ENCODE results near the gene NANOS2.

The NANOS2 gene

GRCh38 chr19:45901912-45902650 lies 12.5 kb downstream of the NANOS2 start, which contains the start of gene MYPOP:
Gene MYPOP (minus strand): TSS chr19:45902613. CDS start chr19:45901773, 840 bp downstream.
- Histone ChIP-seq H3K79me1 (replicated peaks; ENCODE audit: low read length, poor library complexity, severe bottlenecking) (peaks cover 18% of the 10 kb centered on the region), H2AK5ac (ENCODE audit: low read length, severe bottlenecking) (no peak within 1 kb of the TSS), H3K23ac (ENCODE audit: low read length in 2 of 2) (peak within 1 kb of the TSS; percentile 26 to 37), H2BK12ac (ENCODE audit: low read length in 2 of 2) (peak within 1 kb of the TSS in 1 of 2 experiments; percentile 19), H3K27me3 (ENCODE audit: control insufficient read depth in 1 of 2, insufficient read depth in 1 of 2, low read length in 2 of 2) (no peaks in the 10 kb centered on the region), H2AFZ (ENCODE audit: low read depth, low read length) (peak within 1 kb of the TSS; percentile 86), H3K4ac (ENCODE audit: low read depth in 1 of 2, low read length in 2 of 2) (peak within 1 kb of the TSS in 1 of 2 experiments; percentile 67), H3K4me3 (ENCODE audit: insufficient read depth in 1 of 2, low read depth in 1 of 2, low read length in 2 of 2) (peak within 1 kb of the TSS; percentile 74 to 93), H3K4me2 (ENCODE audit: low read length, poor library complexity, severe bottlenecking) (peak within 1 kb of the TSS; percentile 94), H3K9me3 (ENCODE audit: control insufficient read depth, low read length) (no peaks in the 10 kb centered on the region), H3K14ac (ENCODE audit: low read length in 2 of 2) (peak within 1 kb of the TSS in 1 of 2 experiments; percentile 35), H4K91ac (ENCODE audit: low read length) (peak within 1 kb of the TSS; percentile 34), H4K8ac (ENCODE audit: low read length) (peak within 1 kb of the TSS; percentile 81), H3K36me3 (ENCODE audit: control insufficient read depth in 1 of 2, insufficient read depth in 2 of 2, low read depth in 1 of 2, low read length in 2 of 2) (peaks cover 22 to 32% of the 10 kb centered on the region in 2 experiments), H3K9ac (ENCODE audit: low read length) (peak within 1 kb of the TSS; percentile 88), H3K27ac (ENCODE audit: low read length, poor library complexity, severe bottlenecking) (peak within 1 kb of the TSS; percentile 77), H3K4me1 (ENCODE audit: control insufficient read depth, insufficient read depth, low read depth, low read length) (peaks cover 14% of the 10 kb centered on the region), H3K18ac (ENCODE audit: low read depth in 1 of 2, low read length in 2 of 2) (peak within 1 kb of the TSS; percentile 81 to 94), H2BK120ac (ENCODE audit: low read depth, low read length) (peak within 1 kb of the TSS; percentile 43), H2BK5ac (ENCODE audit: low read depth, low read length, poor library complexity, severe bottlenecking) (no peak within 1 kb of the TSS), H2BK15ac (ENCODE audit: low read depth, poor library complexity, severe bottlenecking) (peak within 1 kb of the TSS; percentile 49)
- under 1% methylated on average over 36 of the region's 47 CpGs for WGBS
- peak; percentile 32 for DNase-seq

GRCh38 chr19:45901432-45901911 lies 13.1 kb downstream of the NANOS2 start:
- H3K4me2 ChIP-seq (ENCODE audit: low read length, poor library complexity, severe bottlenecking) = peak overlapping the region; percentile 85
- H3K23ac ChIP-seq (ENCODE audit: low read length in 2 of 2) = peak overlapping the region in 1 of 2 experiments; percentile 2
- no peaks in the 10 kb centered on the region for H3K27me3 ChIP-seq (ENCODE audit: control insufficient read depth in 1 of 2, insufficient read depth in 1 of 2, low read length in 2 of 2)
- peak; percentile 81 for DNase-seq
- 4% methylated on average over 64 of the region's 69 CpGs for WGBS
- H2BK120ac ChIP-seq (ENCODE audit: low read depth, low read length) = no peak overlapping the region
- peak overlapping the region; percentile 64 for H4K8ac ChIP-seq (ENCODE audit: low read length)
- H3K36me3 ChIP-seq (ENCODE audit: control insufficient read depth in 1 of 2, insufficient read depth in 2 of 2, low read depth in 1 of 2, low read length in 2 of 2) = peaks cover 26 to 34% of the 10 kb centered on the region in 2 experiments
- H4K91ac ChIP-seq (ENCODE audit: low read length) = no peak overlapping the region
- H3K79me1 ChIP-seq (replicated peaks; ENCODE audit: low read length, poor library complexity, severe bottlenecking) = peaks cover 18% of the 10 kb centered on the region
- no peak overlapping the region for H2BK5ac ChIP-seq (ENCODE audit: low read depth, low read length, poor library complexity, severe bottlenecking)
- H3K27ac ChIP-seq (ENCODE audit: low read length, poor library complexity, severe bottlenecking) = no peak overlapping the region
- no peak overlapping the region for H2AFZ ChIP-seq (ENCODE audit: low read depth, low read length)
- no peak overlapping the region for H2AK5ac ChIP-seq (ENCODE audit: low read length, severe bottlenecking)
- H3K9me3 ChIP-seq (ENCODE audit: control insufficient read depth, low read length) = no peaks in the 10 kb centered on the region
- H2BK12ac ChIP-seq (ENCODE audit: low read length in 2 of 2) = no peak overlapping the region
- H3K18ac ChIP-seq (ENCODE audit: low read depth in 1 of 2, low read length in 2 of 2) = no peak overlapping the region
- peak overlapping the region in 1 of 2 experiments; percentile 35 for H3K14ac ChIP-seq (ENCODE audit: low read length in 2 of 2)
- H2BK15ac ChIP-seq (ENCODE audit: low read depth, poor library complexity, severe bottlenecking) = no peak overlapping the region
- H3K4ac ChIP-seq (ENCODE audit: low read depth in 1 of 2, low read length in 2 of 2) = no peak overlapping the region
- peaks cover 14% of the 10 kb centered on the region for H3K4me1 ChIP-seq (ENCODE audit: control insufficient read depth, insufficient read depth, low read depth, low read length)
- H3K9ac ChIP-seq (ENCODE audit: low read length) = peak overlapping the region; percentile 54
- H3K4me3 ChIP-seq (ENCODE audit: insufficient read depth in 1 of 2, low read depth in 1 of 2, low read length in 2 of 2) = peak overlapping the region; percentile 74 to 93

GRCh38 chr19:45900738-45901431 lies 13.7 kb downstream of the NANOS2 start:
- no peak overlapping the region for H2AK5ac ChIP-seq (ENCODE audit: low read length, severe bottlenecking)
- no peak for DNase-seq

More at GRCh38 chr19:45900738-45901431, 13.7 kb downstream of the NANOS2 start:
- Histone ChIP-seq H3K79me1 (replicated peaks; ENCODE audit: low read length, poor library complexity, severe bottlenecking) (peaks cover 21% of the 10 kb centered on the region), H3K4me2 (ENCODE audit: low read length, poor library complexity, severe bottlenecking) (peak overlapping the region; percentile 85), H3K9me3 (ENCODE audit: control insufficient read depth, low read length) (no peaks in the 10 kb centered on the region), H3K14ac (ENCODE audit: low read length in 2 of 2) (no peak overlapping the region), H3K9ac (ENCODE audit: low read length) (peak overlapping the region; percentile 54), H3K27me3 (ENCODE audit: control insufficient read depth in 1 of 2, insufficient read depth in 1 of 2, low read length in 2 of 2) (no peaks in the 10 kb centered on the region), H3K4me3 (ENCODE audit: insufficient read depth in 1 of 2, low read depth in 1 of 2, low read length in 2 of 2) (peak overlapping the region; percentile 74 to 93), H4K8ac (ENCODE audit: low read length) (no peak overlapping the region), H2BK12ac (ENCODE audit: low read length in 2 of 2) (no peak overlapping the region), H2BK15ac (ENCODE audit: low read depth, poor library complexity, severe bottlenecking) (no peak overlapping the region), H3K36me3 (ENCODE audit: control insufficient read depth in 1 of 2, insufficient read depth in 2 of 2, low read depth in 1 of 2, low read length in 2 of 2) (peaks cover 31 to 34% of the 10 kb centered on the region in 2 experiments), H2BK120ac (ENCODE audit: low read depth, low read length) (no peak overlapping the region), H3K18ac (ENCODE audit: low read depth in 1 of 2, low read length in 2 of 2) (no peak overlapping the region), H3K4me1 (ENCODE audit: control insufficient read depth, insufficient read depth, low read depth, low read length) (peaks cover 14% of the 10 kb centered on the region), H4K91ac (ENCODE audit: low read length) (no peak overlapping the region), H3K4ac (ENCODE audit: low read depth in 1 of 2, low read length in 2 of 2) (no peak overlapping the region), H2AFZ (ENCODE audit: low read depth, low read length) (no peak overlapping the region), H3K27ac (ENCODE audit: low read length, poor library complexity, severe bottlenecking) (no peak overlapping the region), H2BK5ac (ENCODE audit: low read depth, low read length, poor library complexity, severe bottlenecking) (no peak overlapping the region), H3K23ac (ENCODE audit: low read length in 2 of 2) (no peak overlapping the region)
- 48% methylated on average over 22 of the region's 22 CpGs for WGBS
